GM23248 (cell line): ENCODE data around the gene OLFM4. TPM values are rescaled to one million over a fixed set of nuclear protein-coding genes. Genes with fewer than 3 reads are reported as not detected.

Source experiments
- DNase-seq: peaks from one replicate; pipeline ENCODE4 v3.0.0-alpha.2; 2015
- H2AFZ ChIP-seq: fragments of 200-600 bp; sonication (generic); 2 replicates; pipeline ENCODE4 v1.6.1; 2016; ENCODE audit warnings: antibody characterized with exemption
- H3F3A ChIP-seq: fragments of 200-600 bp; sonication (generic); 2 replicates; pipeline ENCODE4 v1.6.1; 2016; ENCODE audit warnings: mild to moderate bottlenecking, antibody characterized with exemption, mixed run types; ENCODE audit not compliant: insufficient read depth
- H3K27ac ChIP-seq: fragments of 200-600 bp; sonication (generic); 2 replicates; pipeline ENCODE4 v1.5.1; 2016; ENCODE audit warnings: mild to moderate bottlenecking
- H3K27me3 ChIP-seq: fragments of 200-600 bp; sonication (generic); replicated peaks from 2 replicates; pipeline ENCODE4 v1.6.1; 2016; ENCODE audit warnings: mild to moderate bottlenecking; ENCODE audit not compliant: insufficient read depth
- H3K36me3 ChIP-seq: fragments of 200-600 bp; sonication (generic); 2 replicates; pipeline ENCODE4 v1.6.1; 2016; ENCODE audit warnings: low read depth, mild to moderate bottlenecking
- H3K4me1 ChIP-seq: fragments of 200-600 bp; sonication (generic); 2 replicates; pipeline ENCODE4 v1.6.1; 2016; ENCODE audit warnings: mild to moderate bottlenecking; ENCODE audit not compliant: insufficient read depth
- H3K4me2 ChIP-seq: fragments of 200-600 bp; sonication (generic); one replicate; pipeline ENCODE4 v1.6.1; 2016; ENCODE audit warnings: mild to moderate bottlenecking; ENCODE audit not compliant: unreplicated experiment
- H3K4me3 ChIP-seq: fragments of 200-600 bp; sonication (generic); 2 replicates; pipeline ENCODE4 v1.5.1; 2016; ENCODE audit warnings: mild to moderate bottlenecking
- H3K79me2 ChIP-seq: fragments of 200-600 bp; sonication (generic); 2 replicates; pipeline ENCODE4 v1.6.1; 2016; ENCODE audit warnings: mild to moderate bottlenecking; ENCODE audit not compliant: insufficient read depth
- H3K9ac ChIP-seq: fragments of 200-600 bp; sonication (generic); 2 replicates; pipeline ENCODE4 v1.6.1; 2016; ENCODE audit warnings: mild to moderate bottlenecking
- H3K9me2 ChIP-seq: fragments of 200-600 bp; sonication (generic); 2 replicates; pipeline ENCODE4 v1.6.1; 2016; ENCODE audit warnings: mixed run types, mild to moderate bottlenecking, moderate library complexity; ENCODE audit not compliant: insufficient read depth
- H3K9me3 ChIP-seq: fragments of 200-600 bp; sonication (generic); one replicate; pipeline ENCODE4 v1.6.1; 2017; ENCODE audit warnings: low read depth
- H4K20me1 ChIP-seq: fragments of 200-600 bp; sonication (generic); 2 replicates; pipeline ENCODE4 v1.6.0; 2016; ENCODE audit not compliant: insufficient read depth
- EZH2 ChIP-seq: fragments of 200-600 bp; sonication (generic); IDR thresholded peaks from 2 replicates; pipeline ENCODE4 v1.6.1; 2018; ENCODE audit warnings: antibody characterized with exemption, mild to moderate bottlenecking; ENCODE audit not compliant: insufficient read depth, poor library complexity, severe bottlenecking
- EZH2phosphoT487 ChIP-seq: fragments of 200-600 bp; sonication (generic); IDR thresholded peaks from 2 replicates; pipeline ENCODE4 v1.6.1; 2018; ENCODE audit warnings: antibody characterized with exemption, moderate library complexity, mild to moderate bottlenecking, low read depth; ENCODE audit not compliant: insufficient read depth
- WGBS, 2 experiments: methylation state at CpG; one replicate each; pipeline ENCODE4 v1.1.6; 2015 to 2017; ENCODE audit warnings: low lambda C conversion rate in 2 of 2, low coverage in 1 of 2; ENCODE audit errors: missing lambda C conversion rate in 2 of 2; 5-methylcytosine and 5-hydroxymethylcytosine counted together
- in situ Hi-C: fragments of 300-500 bp; cut with MboI; formaldehyde crosslinking; loops from 2 replicates; pipeline ENCODE4 v1.15.0; 2020
- polyA plus RNA-seq: library from polyadenylated mRNA; unstranded; fragments of >200 nt; fragmentation: Nextera tagmentation; extraction: Ambion mirVana; gene quantifications from 2 replicates; pipeline ENCODE4 v1.2.1, GENCODE V29; 2016
- total RNA-seq: library from RNA; depleted of rRNA; stranded (reverse); fragments of >200 nt; shearing (Covaris generic); gene quantifications from 2 replicates; pipeline ENCODE4 v1.2.3, GENCODE V29; 2014

OLFM4 gene
- total and polyA plus RNA-seq, 2 experiments from 2014 or later = not detected

- H3K79me2 ChIP-seq = no peaks in the 10 kb centered on the region
- H2AFZ ChIP-seq = no peak overlapping the region
- H3K36me3 ChIP-seq = no peaks in the 10 kb centered on the region
- H3K9ac ChIP-seq = no peak overlapping the region
- no peaks in the 10 kb centered on the region for H3K4me1 ChIP-seq
- TF ChIP-seq EZH2phosphoT487 = no peak
- no peak for TF ChIP-seq EZH2
- H3K27ac ChIP-seq = no peak overlapping the region
- in situ Hi-C loops = no loop called here
- no peak overlapping the region for H3K4me2 ChIP-seq
- H4K20me1 ChIP-seq = no peaks in the 10 kb centered on the region
- no peaks in the 10 kb centered on the region for H3F3A ChIP-seq
- H3K9me2 ChIP-seq = no peaks in the 10 kb centered on the region
- WGBS, 2 experiments = 25 to 32% methylated on average over 9 of the region's 9 CpGs
- H3K9me3 ChIP-seq = no peaks in the 10 kb centered on the region
- H3K27me3 ChIP-seq = no peaks in the 10 kb centered on the region
- no peak overlapping the region for H3K4me3 ChIP-seq
- no peak for DNase-seq
These were observed 32.4 kb downstream of the OLFM4 start for GRCh38 chr13:53060840-53061490.

GRCh38 chr13:53064731-53065130 is 36.1 kb downstream of the OLFM4 start:
- Histone ChIP-seq H4K20me1 (no peaks in the 10 kb centered on the region), H3K9me2 (no peaks in the 10 kb centered on the region), H3K4me2 (no peak overlapping the region), H3K9ac (no peak overlapping the region), H3K9me3 (no peaks in the 10 kb centered on the region), H2AFZ (no peak overlapping the region), H3K36me3 (no peaks in the 10 kb centered on the region), H3K4me1 (no peaks in the 10 kb centered on the region), H3K4me3 (no peak overlapping the region), H3K27ac (no peak overlapping the region), H3F3A (no peaks in the 10 kb centered on the region), H3K27me3 (no peaks in the 10 kb centered on the region), H3K79me2 (no peaks in the 10 kb centered on the region)
- DNase-seq = no peak
- TF ChIP-seq EZH2 (no peak), EZH2phosphoT487 (no peak)
- 17 to 19% methylated on average over 4 of the region's 4 CpGs for WGBS, 2 experiments
- in situ Hi-C loops = no loop called here

- Histone ChIP-seq H4K20me1 (no peaks in the 10 kb centered on the region), H3F3A (no peaks in the 10 kb centered on the region), H3K9ac (no peak overlapping the region), H3K36me3 (no peaks in the 10 kb centered on the region), H3K27ac (no peak overlapping the region), H3K27me3 (no peaks in the 10 kb centered on the region), H3K4me1 (no peaks in the 10 kb centered on the region), H3K9me3 (no peaks in the 10 kb centered on the region), H3K79me2 (no peaks in the 10 kb centered on the region), H3K4me2 (no peak overlapping the region), H3K9me2 (no peaks in the 10 kb centered on the region), H2AFZ (no peak overlapping the region), H3K4me3 (no peak overlapping the region)
- TF ChIP-seq EZH2phosphoT487 = no peak
- no peak for DNase-seq
- in situ Hi-C loops = no loop called here
- 42 to 45% methylated on average over 2 of the region's 2 CpGs for WGBS, 2 experiments
These were observed 37.8 kb downstream of the OLFM4 start for GRCh38 chr13:53066411-53066810.

GRCh38 chr13:53068585-53069520 is 40.2 kb downstream of the OLFM4 start:
- Histone ChIP-seq H3K27ac (no peak overlapping the region), H3K9me2 (no peaks in the 10 kb centered on the region), H3F3A (no peaks in the 10 kb centered on the region), H3K4me1 (no peaks in the 10 kb centered on the region), H3K4me2 (no peak overlapping the region), H3K4me3 (no peak overlapping the region), H3K9me3 (no peaks in the 10 kb centered on the region), H2AFZ (no peak overlapping the region), H3K9ac (no peak overlapping the region), H3K79me2 (no peaks in the 10 kb centered on the region), H3K36me3 (no peaks in the 10 kb centered on the region), H3K27me3 (no peaks in the 10 kb centered on the region), H4K20me1 (no peaks in the 10 kb centered on the region)
- DNase-seq = no peak
- TF ChIP-seq EZH2 (no peak), EZH2phosphoT487 (no peak)
- in situ Hi-C loops = no loop called here
- WGBS, 2 experiments = 10 to 14% methylated on average over 8 of the region's 8 CpGs
